ENCODE results near the gene SCAF11. TPM values are rescaled to one million over a fixed set of nuclear protein-coding genes. Genes with fewer than 3 reads are reported as not detected.

SCAF11 gene, protein sequence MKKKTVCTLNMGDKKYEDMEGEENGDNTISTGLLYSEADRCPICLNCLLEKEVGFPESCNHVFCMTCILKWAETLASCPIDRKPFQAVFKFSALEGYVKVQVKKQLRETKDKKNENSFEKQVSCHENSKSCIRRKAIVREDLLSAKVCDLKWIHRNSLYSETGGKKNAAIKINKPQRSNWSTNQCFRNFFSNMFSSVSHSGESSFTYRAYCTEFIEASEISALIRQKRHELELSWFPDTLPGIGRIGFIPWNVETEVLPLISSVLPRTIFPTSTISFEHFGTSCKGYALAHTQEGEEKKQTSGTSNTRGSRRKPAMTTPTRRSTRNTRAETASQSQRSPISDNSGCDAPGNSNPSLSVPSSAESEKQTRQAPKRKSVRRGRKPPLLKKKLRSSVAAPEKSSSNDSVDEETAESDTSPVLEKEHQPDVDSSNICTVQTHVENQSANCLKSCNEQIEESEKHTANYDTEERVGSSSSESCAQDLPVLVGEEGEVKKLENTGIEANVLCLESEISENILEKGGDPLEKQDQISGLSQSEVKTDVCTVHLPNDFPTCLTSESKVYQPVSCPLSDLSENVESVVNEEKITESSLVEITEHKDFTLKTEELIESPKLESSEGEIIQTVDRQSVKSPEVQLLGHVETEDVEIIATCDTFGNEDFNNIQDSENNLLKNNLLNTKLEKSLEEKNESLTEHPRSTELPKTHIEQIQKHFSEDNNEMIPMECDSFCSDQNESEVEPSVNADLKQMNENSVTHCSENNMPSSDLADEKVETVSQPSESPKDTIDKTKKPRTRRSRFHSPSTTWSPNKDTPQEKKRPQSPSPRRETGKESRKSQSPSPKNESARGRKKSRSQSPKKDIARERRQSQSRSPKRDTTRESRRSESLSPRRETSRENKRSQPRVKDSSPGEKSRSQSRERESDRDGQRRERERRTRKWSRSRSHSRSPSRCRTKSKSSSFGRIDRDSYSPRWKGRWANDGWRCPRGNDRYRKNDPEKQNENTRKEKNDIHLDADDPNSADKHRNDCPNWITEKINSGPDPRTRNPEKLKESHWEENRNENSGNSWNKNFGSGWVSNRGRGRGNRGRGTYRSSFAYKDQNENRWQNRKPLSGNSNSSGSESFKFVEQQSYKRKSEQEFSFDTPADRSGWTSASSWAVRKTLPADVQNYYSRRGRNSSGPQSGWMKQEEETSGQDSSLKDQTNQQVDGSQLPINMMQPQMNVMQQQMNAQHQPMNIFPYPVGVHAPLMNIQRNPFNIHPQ (N-terminal part only)
- total RNA-seq, result 54.1 and 79.8 TPM in 2 replicates

GRCh38 chr12:45990468-45991283, at the start of gene SCAF11:
SCAF11 (minus strand) TSS chr12:45990574; CDS start chr12:45964167, 26,407 bp downstream.

All from pericardium fibroblast (primary cell).